HG02588 (cell line): ENCODE results near the gene SUV39H2.
A peak's percentile ranks its signal among the peaks of the same experiment; 100 is the strongest.
"Not testable (repeated sequence)": the region's sequence is repeated elsewhere in the genome, so short reads cannot be mapped to it uniquely, and the experiment has no call there.

Experiments used
- ATAC-seq: cut with Tn5 transposase; IDR thresholded peaks from one replicate; pipeline ENCODE4 v1.9.1; 2021; ENCODE audit warnings: mild to moderate bottlenecking, moderate library complexity; ENCODE audit not compliant: unreplicated experiment

Gene SUV39H2

GRCh38 chr10:14878266-14879123 lies at the start of gene SUV39H2:
Gene SUV39H2 (plus strand): TSS chr10:14878866. CDS start chr10:14878889, 23 bp downstream.
- peak; percentile 93 for ATAC-seq

GRCh38 chr10:14833106-14833505 lies 45.6 kb upstream of the SUV39H2 start:
- no peak for ATAC-seq

- ATAC-seq = no peak
Observed at GRCh38 chr10:14836208-14836607, 42.5 kb upstream of the SUV39H2 start.

GRCh38 chr10:14837003-14837756 lies 41.5 kb upstream of the SUV39H2 start:
- no peak for ATAC-seq

- ATAC-seq = peak; percentile 97
Observed at GRCh38 chr10:14837757-14838581, 40.7 kb upstream of the SUV39H2 start, which contains the start of the genes CDNF, HSPA14 and MSANTD7. Gene CDNF (minus strand): TSS chr10:14838037. CDS start chr10:14837946, 91 bp downstream. Gene HSPA14 (plus strand): TSS chr10:14838306. CDS start chr10:14838403, 97 bp downstream. Gene MSANTD7 (plus strand): TSS chr10:14838306. CDS start chr10:14842285, 3,979 bp downstream.

- peak; percentile 3 for ATAC-seq
Observed at GRCh38 chr10:14838582-14839304, 39.9 kb upstream of the SUV39H2 start.

GRCh38 chr10:14839305-14839695 lies 39.4 kb upstream of the SUV39H2 start:
- no peak for ATAC-seq

GRCh38 chr10:14840178-14840577 lies 38.5 kb upstream of the SUV39H2 start:
- ATAC-seq = no peak

GRCh38 chr10:14843327-14843988 lies 35.2 kb upstream of the SUV39H2 start:
- ATAC-seq = no peak

GRCh38 chr10:14844948-14845347 lies 33.7 kb upstream of the SUV39H2 start:
- ATAC-seq = no peak

GRCh38 chr10:14852236-14852635 lies 26.4 kb upstream of the SUV39H2 start:
- ATAC-seq = no peak

- ATAC-seq = no peak
Observed at GRCh38 chr10:14855453-14855852, 23.2 kb upstream of the SUV39H2 start.

- no peak for ATAC-seq
Observed at GRCh38 chr10:14858338-14858960, 20.2 kb upstream of the SUV39H2 start.

- ATAC-seq = no peak
Observed at GRCh38 chr10:14859043-14859442, 19.6 kb upstream of the SUV39H2 start.

- no peak for ATAC-seq
Observed at GRCh38 chr10:14859775-14860174, 18.9 kb upstream of the SUV39H2 start.

- ATAC-seq = no peak
Observed at GRCh38 chr10:14860791-14861190, 17.9 kb upstream of the SUV39H2 start.

GRCh38 chr10:14864466-14864865 lies 14.2 kb upstream of the SUV39H2 start:
- not testable (repeated sequence) for ATAC-seq

GRCh38 chr10:14864871-14865270 lies 13.8 kb upstream of the SUV39H2 start:
- ATAC-seq = not testable (repeated sequence)
